Measurements from ENCODE around the gene CEP70.
"Not testable (repeated sequence)": the region's sequence is repeated elsewhere in the genome, so short reads cannot be mapped to it uniquely, and the experiment has no call there.

The CEP70 gene

GRCh38 chr3:138594150-138594934, at the start of gene CEP70:
Gene CEP70, minus strand, starts transcription at chr3:138594260. Its CDS starts 21,333 bp downstream, at chr3:138572927.
- DNase-seq = peak; percentile 87

- no peak for DNase-seq
Observed at GRCh38 chr3:138642927-138643253, 48.8 kb upstream of the CEP70 start.

GRCh38 chr3:138642226-138642926, 48.3 kb upstream of the CEP70 start:
- no peak for DNase-seq

- no peak for DNase-seq
Observed at GRCh38 chr3:138640537-138640936, 46.5 kb upstream of the CEP70 start.

GRCh38 chr3:138638641-138639040, 44.6 kb upstream of the CEP70 start:
- no peak for DNase-seq

GRCh38 chr3:138629526-138629925, 35.5 kb upstream of the CEP70 start:
- DNase-seq = no peak

- DNase-seq = no peak
Observed at GRCh38 chr3:138625707-138626365, 31.8 kb upstream of the CEP70 start.

GRCh38 chr3:138624518-138624917, 30.5 kb upstream of the CEP70 start:
- no peak for DNase-seq

- DNase-seq = no peak
Observed at GRCh38 chr3:138620431-138620830, 26.4 kb upstream of the CEP70 start.

- DNase-seq = no peak
Observed at GRCh38 chr3:138615462-138615861, 21.4 kb upstream of the CEP70 start.

GRCh38 chr3:138609898-138610266, 15.8 kb upstream of the CEP70 start:
- no peak for DNase-seq

- peak; percentile 60 for DNase-seq
Observed at GRCh38 chr3:138608322-138609135, 14.5 kb upstream of the CEP70 start, which contains the start of gene FAIM. Gene FAIM, plus strand, starts transcription at chr3:138608771. Its CDS starts 10,956 bp downstream, at chr3:138619727.

GRCh38 chr3:138604106-138604595, 10.1 kb upstream of the CEP70 start:
- not testable (repeated sequence) for DNase-seq

GRCh38 chr3:138601661-138602060, 7.6 kb upstream of the CEP70 start:
- not testable (repeated sequence) for DNase-seq

GRCh38 chr3:138600100-138600745, 6.2 kb upstream of the CEP70 start:
- DNase-seq = no peak

GRCh38 chr3:138598534-138598933, 4.5 kb upstream of the CEP70 start:
- DNase-seq = no peak

GRCh38 chr3:138597186-138597976, 3.3 kb upstream of the CEP70 start:
- DNase-seq = not testable (repeated sequence)

GRCh38 chr3:138594935-138595610, 1.0 kb upstream of the CEP70 start:
- no peak for DNase-seq

GRCh38 chr3:138593488-138594149, 441 bp downstream of the CEP70 start:
- no peak for DNase-seq

GRCh38 chr3:138591392-138591791, 2.7 kb downstream of the CEP70 start:
- DNase-seq = no peak
